ENCODE data around the gene TTYH1.

GRCh38 chr19:54432144-54432738, 17.0 kb downstream of the TTYH1 start:
- no peak for TF ChIP-seq POLR2A (IDR thresholded peaks at IDR 0.05)
- TF ChIP-seq, protein P1, sequence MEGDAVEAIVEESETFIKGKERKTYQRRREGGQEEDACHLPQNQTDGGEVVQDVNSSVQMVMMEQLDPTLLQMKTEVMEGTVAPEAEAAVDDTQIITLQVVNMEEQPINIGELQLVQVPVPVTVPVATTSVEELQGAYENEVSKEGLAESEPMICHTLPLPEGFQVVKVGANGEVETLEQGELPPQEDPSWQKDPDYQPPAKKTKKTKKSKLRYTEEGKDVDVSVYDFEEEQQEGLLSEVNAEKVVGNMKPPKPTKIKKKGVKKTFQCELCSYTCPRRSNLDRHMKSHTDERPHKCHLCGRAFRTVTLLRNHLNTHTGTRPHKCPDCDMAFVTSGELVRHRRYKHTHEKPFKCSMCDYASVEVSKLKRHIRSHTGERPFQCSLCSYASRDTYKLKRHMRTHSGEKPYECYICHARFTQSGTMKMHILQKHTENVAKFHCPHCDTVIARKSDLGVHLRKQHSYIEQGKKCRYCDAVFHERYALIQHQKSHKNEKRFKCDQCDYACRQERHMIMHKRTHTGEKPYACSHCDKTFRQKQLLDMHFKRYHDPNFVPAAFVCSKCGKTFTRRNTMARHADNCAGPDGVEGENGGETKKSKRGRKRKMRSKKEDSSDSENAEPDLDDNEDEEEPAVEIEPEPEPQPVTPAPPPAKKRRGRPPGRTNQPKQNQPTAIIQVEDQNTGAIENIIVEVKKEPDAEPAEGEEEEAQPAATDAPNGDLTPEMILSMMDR (IDR thresholded peaks at IDR 0.05): no peak

Data from testis (tissue), 2 donors.